ENCODE results near the gene ZNF682. TPM values are rescaled to one million over a fixed set of nuclear protein-coding genes. Genes with fewer than 3 reads are reported as not detected.
"Not testable (repeated sequence)": the region's sequence is repeated elsewhere in the genome, so short reads cannot be mapped to it uniquely, and the experiment has no call there.

Gene ZNF682
- total RNA-seq: 1 to 10 TPM; 2.1 to 5.2 TPM
- polyA plus RNA-seq: 1 to 10 TPM; 1.3 to 2.2 TPM

DNA sequence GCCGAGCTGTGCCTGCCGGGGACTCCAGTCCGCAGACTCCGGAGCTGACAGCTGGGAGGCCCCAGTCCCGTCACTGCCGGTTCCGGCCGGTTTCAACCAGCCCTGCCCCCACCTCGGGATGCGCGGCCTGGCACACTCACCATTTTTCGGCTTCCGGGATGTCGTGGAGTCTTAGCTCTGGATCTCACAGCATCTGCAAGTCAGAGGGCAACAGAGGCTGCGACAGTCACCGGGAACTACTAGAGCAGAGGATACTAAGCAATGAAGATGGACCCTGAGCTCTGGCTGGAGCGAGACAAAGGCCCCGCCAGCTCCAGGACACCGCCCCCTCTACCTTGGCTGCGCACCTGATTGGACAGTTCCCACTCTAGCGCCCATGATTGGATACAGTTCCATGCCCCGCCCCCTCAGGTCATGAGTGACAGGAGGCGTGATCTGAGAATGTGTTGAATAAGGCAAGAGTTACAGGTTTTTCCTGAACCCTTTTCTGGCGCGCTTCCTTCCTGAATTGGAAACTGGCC, at the start of gene ZNF682:
Gene ZNF682, minus strand, starts transcription at position 303 of the 521 bp plus-strand sequence. Its CDS starts 160 bp downstream, at position 143.
- peaks cover 0 to 4% (median 1%) of the 10 kb centered on the region in 4 donors for H3K9me3 ChIP-seq (ENCODE audit: control insufficient read depth in 4 of 4, low read length in 3 of 4)
- peak; percentile 87 for DNase-seq (ENCODE audit: low spot score)
- WGBS: 2% methylated on average over 25 of the region's 25 CpGs
- H3K27me3 ChIP-seq (ENCODE audit: control insufficient read depth in 4 of 4, insufficient read depth in 4 of 4, low read length in 3 of 4): no peaks in the 10 kb centered on the region
- H3K4me3 ChIP-seq (ENCODE audit: low read depth in 1 of 3, low read length in 3 of 3): peak within 1 kb of the TSS; percentile 71 to 99 (median 95)
- peaks cover 0 to 8% (median 7%) of the 10 kb centered on the region in 4 donors for H3K4me1 ChIP-seq (ENCODE audit: control insufficient read depth in 4 of 4, insufficient read depth in 4 of 4, low read length in 3 of 4)
- peaks cover 0 to 3% (median 0%) of the 10 kb centered on the region in 4 donors for H3K36me3 ChIP-seq (ENCODE audit: control insufficient read depth in 4 of 4, insufficient read depth in 3 of 4, low read depth in 1 of 4, low read length in 3 of 4)
- H3K9ac ChIP-seq (ENCODE audit: low read depth in 1 of 2, low read length in 2 of 2): peak within 1 kb of the TSS; percentile 63 to 77
- peak within 1 kb of the TSS; percentile 68 to 73 for H3K27ac ChIP-seq (ENCODE audit: low read depth in 1 of 2, low read length in 2 of 2)
- TF ChIP-seq RXRA (IDR thresholded peaks at IDR 0.05): no peak
- peak; percentile 43 to 63 for TF ChIP-seq HNF4A (conservative IDR thresholded peaks at IDR 0.05)
- no peak for TF ChIP-seq FOXA1 (IDR thresholded peaks at IDR 0.05)
- peak; percentile 62 to 79 for TF ChIP-seq GABPA (IDR thresholded peaks at IDR 0.05 in 1 of 2, conservative IDR thresholded peaks at IDR 0.05 in 1 of 2)
- TF ChIP-seq YY1 (IDR thresholded peaks at IDR 0.05): no peak
- TF ChIP-seq, protein P1, sequence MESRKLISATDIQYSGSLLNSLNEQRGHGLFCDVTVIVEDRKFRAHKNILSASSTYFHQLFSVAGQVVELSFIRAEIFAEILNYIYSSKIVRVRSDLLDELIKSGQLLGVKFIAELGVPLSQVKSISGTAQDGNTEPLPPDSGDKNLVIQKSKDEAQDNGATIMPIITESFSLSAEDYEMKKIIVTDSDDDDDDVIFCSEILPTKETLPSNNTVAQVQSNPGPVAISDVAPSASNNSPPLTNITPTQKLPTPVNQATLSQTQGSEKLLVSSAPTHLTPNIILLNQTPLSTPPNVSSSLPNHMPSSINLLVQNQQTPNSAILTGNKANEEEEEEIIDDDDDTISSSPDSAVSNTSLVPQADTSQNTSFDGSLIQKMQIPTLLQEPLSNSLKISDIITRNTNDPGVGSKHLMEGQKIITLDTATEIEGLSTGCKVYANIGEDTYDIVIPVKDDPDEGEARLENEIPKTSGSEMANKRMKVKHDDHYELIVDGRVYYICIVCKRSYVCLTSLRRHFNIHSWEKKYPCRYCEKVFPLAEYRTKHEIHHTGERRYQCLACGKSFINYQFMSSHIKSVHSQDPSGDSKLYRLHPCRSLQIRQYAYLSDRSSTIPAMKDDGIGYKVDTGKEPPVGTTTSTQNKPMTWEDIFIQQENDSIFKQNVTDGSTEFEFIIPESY (IDR thresholded peaks at IDR 0.05): no peak
- no peak for TF ChIP-seq RAD21 (IDR thresholded peaks at IDR 0.05)
- TF ChIP-seq, protein P2, sequence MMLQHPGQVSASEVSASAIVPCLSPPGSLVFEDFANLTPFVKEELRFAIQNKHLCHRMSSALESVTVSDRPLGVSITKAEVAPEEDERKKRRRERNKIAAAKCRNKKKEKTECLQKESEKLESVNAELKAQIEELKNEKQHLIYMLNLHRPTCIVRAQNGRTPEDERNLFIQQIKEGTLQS (IDR thresholded peaks at IDR 0.05): no peak
- peak; percentile 80 for TF ChIP-seq SP1 (IDR thresholded peaks at IDR 0.05)
- TF ChIP-seq, protein P3, sequence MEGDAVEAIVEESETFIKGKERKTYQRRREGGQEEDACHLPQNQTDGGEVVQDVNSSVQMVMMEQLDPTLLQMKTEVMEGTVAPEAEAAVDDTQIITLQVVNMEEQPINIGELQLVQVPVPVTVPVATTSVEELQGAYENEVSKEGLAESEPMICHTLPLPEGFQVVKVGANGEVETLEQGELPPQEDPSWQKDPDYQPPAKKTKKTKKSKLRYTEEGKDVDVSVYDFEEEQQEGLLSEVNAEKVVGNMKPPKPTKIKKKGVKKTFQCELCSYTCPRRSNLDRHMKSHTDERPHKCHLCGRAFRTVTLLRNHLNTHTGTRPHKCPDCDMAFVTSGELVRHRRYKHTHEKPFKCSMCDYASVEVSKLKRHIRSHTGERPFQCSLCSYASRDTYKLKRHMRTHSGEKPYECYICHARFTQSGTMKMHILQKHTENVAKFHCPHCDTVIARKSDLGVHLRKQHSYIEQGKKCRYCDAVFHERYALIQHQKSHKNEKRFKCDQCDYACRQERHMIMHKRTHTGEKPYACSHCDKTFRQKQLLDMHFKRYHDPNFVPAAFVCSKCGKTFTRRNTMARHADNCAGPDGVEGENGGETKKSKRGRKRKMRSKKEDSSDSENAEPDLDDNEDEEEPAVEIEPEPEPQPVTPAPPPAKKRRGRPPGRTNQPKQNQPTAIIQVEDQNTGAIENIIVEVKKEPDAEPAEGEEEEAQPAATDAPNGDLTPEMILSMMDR (IDR thresholded peaks at IDR 0.05; ENCODE audit: low read depth, low read length, missing input control): no peak
- TF ChIP-seq NR2F2 (IDR thresholded peaks at IDR 0.05): no peak
- TF ChIP-seq, protein P4, sequence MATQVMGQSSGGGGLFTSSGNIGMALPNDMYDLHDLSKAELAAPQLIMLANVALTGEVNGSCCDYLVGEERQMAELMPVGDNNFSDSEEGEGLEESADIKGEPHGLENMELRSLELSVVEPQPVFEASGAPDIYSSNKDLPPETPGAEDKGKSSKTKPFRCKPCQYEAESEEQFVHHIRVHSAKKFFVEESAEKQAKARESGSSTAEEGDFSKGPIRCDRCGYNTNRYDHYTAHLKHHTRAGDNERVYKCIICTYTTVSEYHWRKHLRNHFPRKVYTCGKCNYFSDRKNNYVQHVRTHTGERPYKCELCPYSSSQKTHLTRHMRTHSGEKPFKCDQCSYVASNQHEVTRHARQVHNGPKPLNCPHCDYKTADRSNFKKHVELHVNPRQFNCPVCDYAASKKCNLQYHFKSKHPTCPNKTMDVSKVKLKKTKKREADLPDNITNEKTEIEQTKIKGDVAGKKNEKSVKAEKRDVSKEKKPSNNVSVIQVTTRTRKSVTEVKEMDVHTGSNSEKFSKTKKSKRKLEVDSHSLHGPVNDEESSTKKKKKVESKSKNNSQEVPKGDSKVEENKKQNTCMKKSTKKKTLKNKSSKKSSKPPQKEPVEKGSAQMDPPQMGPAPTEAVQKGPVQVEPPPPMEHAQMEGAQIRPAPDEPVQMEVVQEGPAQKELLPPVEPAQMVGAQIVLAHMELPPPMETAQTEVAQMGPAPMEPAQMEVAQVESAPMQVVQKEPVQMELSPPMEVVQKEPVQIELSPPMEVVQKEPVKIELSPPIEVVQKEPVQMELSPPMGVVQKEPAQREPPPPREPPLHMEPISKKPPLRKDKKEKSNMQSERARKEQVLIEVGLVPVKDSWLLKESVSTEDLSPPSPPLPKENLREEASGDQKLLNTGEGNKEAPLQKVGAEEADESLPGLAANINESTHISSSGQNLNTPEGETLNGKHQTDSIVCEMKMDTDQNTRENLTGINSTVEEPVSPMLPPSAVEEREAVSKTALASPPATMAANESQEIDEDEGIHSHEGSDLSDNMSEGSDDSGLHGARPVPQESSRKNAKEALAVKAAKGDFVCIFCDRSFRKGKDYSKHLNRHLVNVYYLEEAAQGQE (IDR thresholded peaks at IDR 0.05): peak; percentile 30
- TF ChIP-seq TAF1 (conservative IDR thresholded peaks at IDR 0.05): peak; percentile 57
- peak; percentile 49 for TF ChIP-seq HNF4G (IDR thresholded peaks at IDR 0.05)
- TF ChIP-seq JUND (IDR thresholded peaks at IDR 0.05): no peak
- peak; percentile 23 to 44 for TF ChIP-seq EGR1 (IDR thresholded peaks at IDR 0.05; ENCODE audit: low read depth in 2 of 2)
- no peak for TF ChIP-seq FOXA2 (IDR thresholded peaks at IDR 0.05)
- TF ChIP-seq, protein P5, sequence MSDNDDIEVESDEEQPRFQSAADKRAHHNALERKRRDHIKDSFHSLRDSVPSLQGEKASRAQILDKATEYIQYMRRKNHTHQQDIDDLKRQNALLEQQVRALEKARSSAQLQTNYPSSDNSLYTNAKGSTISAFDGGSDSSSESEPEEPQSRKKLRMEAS (IDR thresholded peaks at IDR 0.05): peak; percentile 25

DNA sequence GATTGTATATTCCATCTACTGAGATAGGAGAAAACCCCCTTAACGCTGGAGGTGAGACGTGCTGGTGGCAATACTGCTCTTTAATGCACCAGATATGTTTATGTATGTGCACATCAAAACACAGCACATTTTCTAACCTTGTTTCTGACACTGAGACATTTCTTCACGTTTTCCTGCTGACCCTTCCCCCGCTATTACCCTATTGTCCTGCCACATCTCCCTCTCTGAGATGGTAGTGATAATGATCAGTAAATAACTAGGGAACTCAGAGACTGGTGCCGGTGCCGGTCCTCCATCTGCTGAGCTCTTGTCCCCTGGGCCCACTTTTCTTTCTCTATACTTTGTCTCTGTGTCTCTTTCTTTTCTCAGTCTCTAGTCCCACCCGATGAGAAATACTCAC, 43.6 kb upstream of the ZNF682 start:
- 45% methylated on average over 7 of the region's 7 CpGs for WGBS
- not testable (repeated sequence) for H3K4me1 ChIP-seq (ENCODE audit: control insufficient read depth in 4 of 4, insufficient read depth in 4 of 4, low read length in 3 of 4); H3K27me3 ChIP-seq (ENCODE audit: control insufficient read depth in 4 of 4, insufficient read depth in 4 of 4, low read length in 3 of 4); DNase-seq (ENCODE audit: low spot score); H3K36me3 ChIP-seq (ENCODE audit: control insufficient read depth in 4 of 4, insufficient read depth in 3 of 4, low read depth in 1 of 4, low read length in 3 of 4); H3K27ac ChIP-seq (ENCODE audit: low read depth in 1 of 2, low read length in 2 of 2); H3K9ac ChIP-seq (ENCODE audit: low read depth in 1 of 2, low read length in 2 of 2); H3K4me3 ChIP-seq (ENCODE audit: low read depth in 1 of 3, low read length in 3 of 3)
- peaks cover 0 to 17% (median 3%) of the 10 kb centered on the region in 4 donors for H3K9me3 ChIP-seq (ENCODE audit: control insufficient read depth in 4 of 4, low read length in 3 of 4)

DNA sequence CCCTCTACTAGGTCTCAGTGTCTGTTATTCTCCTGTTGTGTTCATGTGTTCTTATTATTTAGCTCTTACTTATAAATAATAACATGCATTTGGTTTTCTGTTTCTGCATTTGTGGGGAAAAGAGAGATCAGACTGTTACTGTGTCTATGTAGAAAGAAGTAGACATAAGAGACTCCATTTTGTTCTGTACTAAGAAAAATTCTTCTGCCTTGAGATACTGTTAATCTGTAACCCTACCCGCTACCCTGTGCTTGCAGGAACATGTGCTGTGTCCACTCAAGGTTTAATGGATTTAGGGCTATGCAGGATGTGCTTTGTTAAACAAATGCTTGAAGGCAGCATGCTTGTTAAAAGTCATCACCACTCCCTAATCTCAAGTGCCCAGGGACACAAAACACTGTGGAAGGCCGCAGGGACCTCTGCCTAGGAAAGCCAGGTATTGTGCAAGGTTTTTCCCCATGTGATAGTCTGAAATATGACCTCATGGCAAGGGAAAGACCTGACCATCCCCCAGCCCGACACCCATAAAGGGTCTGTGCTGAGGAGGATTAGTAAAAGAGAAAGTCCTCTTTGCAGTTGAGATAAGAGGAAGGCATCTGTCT, 43.0 kb upstream of the ZNF682 start:
- not testable (repeated sequence) for H3K27ac ChIP-seq (ENCODE audit: low read depth in 1 of 2, low read length in 2 of 2); H3K27me3 ChIP-seq (ENCODE audit: control insufficient read depth in 4 of 4, insufficient read depth in 4 of 4, low read length in 3 of 4); H3K36me3 ChIP-seq (ENCODE audit: control insufficient read depth in 4 of 4, insufficient read depth in 3 of 4, low read depth in 1 of 4, low read length in 3 of 4); DNase-seq (ENCODE audit: low spot score); H3K4me1 ChIP-seq (ENCODE audit: control insufficient read depth in 4 of 4, insufficient read depth in 4 of 4, low read length in 3 of 4); H3K9ac ChIP-seq (ENCODE audit: low read depth in 1 of 2, low read length in 2 of 2); H3K4me3 ChIP-seq (ENCODE audit: low read depth in 1 of 3, low read length in 3 of 3)
- 50% methylated on average over 3 of the region's 3 CpGs for WGBS
- H3K9me3 ChIP-seq (ENCODE audit: control insufficient read depth in 4 of 4, low read length in 3 of 4): peaks cover 0 to 13% (median 4%) of the 10 kb centered on the region in 4 donors

Data from liver (tissue), 9 donors.